Natural killer cell (primary cell): ENCODE results near the gene OPRD1. TPM values are rescaled to one million over a fixed set of nuclear protein-coding genes. Genes with fewer than 3 reads are reported as not detected.
"Not testable (repeated sequence)": the region's sequence is repeated elsewhere in the genome, so short reads cannot be mapped to it uniquely, and the experiment has no call there.

Experiments used
- ATAC-seq, 3 donors: fragments of 150-1000 bp in 2 of 3; fragments of 200-7000 bp in 1 of 3; cut with Tn5 transposase; 1 replicate in 1 of 3; 2 replicates in 2 of 3; pipeline ENCODE4 v1.10.0; 2021; ENCODE audit warnings: mild to moderate bottlenecking in 2 of 3, moderate library complexity in 2 of 3
- DNase-seq, 2 donors: peaks; one replicate each; pipeline versions ENCODE4 v3.0.0 to v3.0.0-alpha.2; 2013 to 2021; ENCODE audit warnings: mixed read lengths in 1 of 2
- H3K27ac ChIP-seq: one replicate; pipeline ENCODE4 v1.5.1; 2013; ENCODE audit warnings: mild to moderate bottlenecking, low read length
- H3K27me3 ChIP-seq: one replicate; pipeline ENCODE4 v1.6.1; 2013; ENCODE audit warnings: low read length; ENCODE audit not compliant: control insufficient read depth, insufficient read depth
- H3K36me3 ChIP-seq: one replicate; pipeline ENCODE4 v1.6.1; 2013; ENCODE audit warnings: low read length; ENCODE audit not compliant: control insufficient read depth, insufficient read depth
- H3K4me1 ChIP-seq: one replicate; pipeline ENCODE4 v1.6.1; 2013; ENCODE audit warnings: low read length; ENCODE audit not compliant: control insufficient read depth, insufficient read depth
- H3K4me3 ChIP-seq: one replicate; pipeline ENCODE4 v1.5.1; 2013; ENCODE audit warnings: low read length
- H3K9me3 ChIP-seq: one replicate; pipeline ENCODE4 v1.6.1; 2013; ENCODE audit warnings: low read length; ENCODE audit not compliant: control insufficient read depth, insufficient read depth
- H3K27ac Mint-ChIP-seq, 2 donors: one replicate each; pipeline ENCODE4 v1.8.0; 2022; ENCODE audit warnings: mild to moderate bottlenecking in 2 of 2, mixed read lengths in 2 of 2, moderate library complexity in 1 of 2
- H3K27me3 Mint-ChIP-seq, 2 donors: one replicate each; pipeline ENCODE4 v1.8.0; 2022; ENCODE audit warnings: low read depth in 2 of 2, mixed read lengths in 2 of 2
- H3K36me3 Mint-ChIP-seq: one replicate; pipeline ENCODE4 v1.8.0; 2022; ENCODE audit warnings: mixed read lengths
- H3K4me1 Mint-ChIP-seq, 2 donors: one replicate each; pipeline ENCODE4 v1.8.0; 2022; ENCODE audit warnings: mixed read lengths in 2 of 2
- H3K4me3 Mint-ChIP-seq: one replicate; pipeline ENCODE4 v1.8.0; 2022; ENCODE audit warnings: mild to moderate bottlenecking, moderate library complexity, mixed read lengths
- H3K9me3 Mint-ChIP-seq, 2 donors: one replicate each; pipeline ENCODE4 v1.8.0; 2022; ENCODE audit warnings: mixed read lengths in 2 of 2
- WGBS: methylation state at CpG from one replicate; pipeline ENCODE4 v1.1.7; 2013; ENCODE audit warnings: missing lambda C conversion rate; ENCODE audit not compliant: insufficient coverage; 5-methylcytosine and 5-hydroxymethylcytosine counted together
- intact Hi-C: fragments of 100-400 bp; cut with micrococcal nuclease; formaldehyde crosslinking; loops from one replicate; pipeline ENCODE4 v1.14.2; 2022
- total RNA-seq, 4 donors: library from RNA; stranded (reverse); fragments of 120-200 nt in 1 of 4; gene quantifications; one replicate each; pipeline versions ENCODE4 v1.2.3 to v1.2.4, GENCODE V29; 2013 to 2022
- TF ChIP-seq, protein P1 (sequence below): fragments of 200-600 bp; IDR thresholded peaks from one replicate; pipeline ENCODE4 v1.8.0; 2022; ENCODE audit warnings: antibody characterized with exemption

Gene OPRD1
- total RNA-seq, 3 donors from 2014 or later (not counting 1 experiment from before 2014, with no cell fraction given) = not detected

DNA sequence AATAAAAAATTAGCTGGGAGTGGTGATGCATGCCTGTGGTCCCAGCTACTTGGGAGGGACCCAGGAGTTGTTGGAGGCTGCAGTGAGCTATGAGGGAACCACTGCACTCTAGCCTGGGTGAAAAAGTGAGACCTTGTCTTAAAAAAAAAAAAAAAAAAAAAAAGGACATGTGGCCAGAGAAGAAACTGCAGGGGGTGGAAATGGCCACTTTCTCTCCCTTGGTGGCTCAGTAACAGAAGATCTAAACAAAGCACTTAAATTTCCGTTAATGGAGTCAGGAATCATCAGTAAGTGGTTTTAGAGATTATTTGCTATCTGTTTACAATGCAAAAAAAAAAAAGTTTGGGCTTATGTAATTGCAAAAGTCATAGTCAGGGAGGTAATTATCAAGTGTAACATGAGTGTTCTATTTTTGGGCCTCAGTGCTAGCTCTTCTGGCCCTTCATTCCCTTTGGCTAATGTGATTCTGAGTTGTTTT is 19.3 kb upstream of the OPRD1 start:
- Mint-ChIP-seq H3K4me3 (no peak overlapping the region), H3K27me3 (peaks cover 7% of the 10 kb centered on the region in 2 donors), H3K27ac (no peak overlapping the region), H3K36me3 (no peaks in the 10 kb centered on the region), H3K4me1 (no peaks in the 10 kb centered on the region), H3K9me3 (no peaks in the 10 kb centered on the region)
- H3K27me3 ChIP-seq = no peaks in the 10 kb centered on the region
- H3K4me1 ChIP-seq = no peaks in the 10 kb centered on the region
- TF ChIP-seq, protein P1, sequence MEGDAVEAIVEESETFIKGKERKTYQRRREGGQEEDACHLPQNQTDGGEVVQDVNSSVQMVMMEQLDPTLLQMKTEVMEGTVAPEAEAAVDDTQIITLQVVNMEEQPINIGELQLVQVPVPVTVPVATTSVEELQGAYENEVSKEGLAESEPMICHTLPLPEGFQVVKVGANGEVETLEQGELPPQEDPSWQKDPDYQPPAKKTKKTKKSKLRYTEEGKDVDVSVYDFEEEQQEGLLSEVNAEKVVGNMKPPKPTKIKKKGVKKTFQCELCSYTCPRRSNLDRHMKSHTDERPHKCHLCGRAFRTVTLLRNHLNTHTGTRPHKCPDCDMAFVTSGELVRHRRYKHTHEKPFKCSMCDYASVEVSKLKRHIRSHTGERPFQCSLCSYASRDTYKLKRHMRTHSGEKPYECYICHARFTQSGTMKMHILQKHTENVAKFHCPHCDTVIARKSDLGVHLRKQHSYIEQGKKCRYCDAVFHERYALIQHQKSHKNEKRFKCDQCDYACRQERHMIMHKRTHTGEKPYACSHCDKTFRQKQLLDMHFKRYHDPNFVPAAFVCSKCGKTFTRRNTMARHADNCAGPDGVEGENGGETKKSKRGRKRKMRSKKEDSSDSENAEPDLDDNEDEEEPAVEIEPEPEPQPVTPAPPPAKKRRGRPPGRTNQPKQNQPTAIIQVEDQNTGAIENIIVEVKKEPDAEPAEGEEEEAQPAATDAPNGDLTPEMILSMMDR = no peak
- intact Hi-C loops = no loop called here
- H3K36me3 ChIP-seq = no peaks in the 10 kb centered on the region
- 91% methylated on average over 1 of the region's 1 CpG for WGBS
- DNase-seq (no peak), ATAC-seq (no peak)
- no peaks in the 10 kb centered on the region for H3K9me3 ChIP-seq
- H3K4me3 ChIP-seq = no peak overlapping the region
- no peak overlapping the region for H3K27ac ChIP-seq

DNA sequence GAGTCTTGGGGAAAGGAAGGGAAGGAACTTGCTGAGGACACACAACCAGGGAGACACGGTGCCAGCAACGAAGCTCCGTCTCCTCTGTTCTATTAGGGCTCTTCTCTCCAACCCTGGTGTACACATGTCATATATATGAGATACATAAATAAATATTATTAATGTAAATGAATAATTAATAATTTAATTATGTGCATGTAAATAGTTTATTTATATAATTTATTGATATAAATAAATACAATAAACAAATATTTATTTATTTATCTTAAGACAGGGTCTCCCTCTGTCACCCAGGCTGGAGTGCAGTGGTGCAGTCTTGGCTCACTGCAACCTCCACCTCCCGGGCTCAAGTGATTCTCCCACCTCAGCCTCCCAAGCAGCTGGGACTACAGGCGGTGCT is 17.4 kb upstream of the OPRD1 start:
- H3K9me3 Mint-ChIP-seq, H3K9me3 ChIP-seq, H3K4me3 Mint-ChIP-seq: not testable (repeated sequence)

DNA sequence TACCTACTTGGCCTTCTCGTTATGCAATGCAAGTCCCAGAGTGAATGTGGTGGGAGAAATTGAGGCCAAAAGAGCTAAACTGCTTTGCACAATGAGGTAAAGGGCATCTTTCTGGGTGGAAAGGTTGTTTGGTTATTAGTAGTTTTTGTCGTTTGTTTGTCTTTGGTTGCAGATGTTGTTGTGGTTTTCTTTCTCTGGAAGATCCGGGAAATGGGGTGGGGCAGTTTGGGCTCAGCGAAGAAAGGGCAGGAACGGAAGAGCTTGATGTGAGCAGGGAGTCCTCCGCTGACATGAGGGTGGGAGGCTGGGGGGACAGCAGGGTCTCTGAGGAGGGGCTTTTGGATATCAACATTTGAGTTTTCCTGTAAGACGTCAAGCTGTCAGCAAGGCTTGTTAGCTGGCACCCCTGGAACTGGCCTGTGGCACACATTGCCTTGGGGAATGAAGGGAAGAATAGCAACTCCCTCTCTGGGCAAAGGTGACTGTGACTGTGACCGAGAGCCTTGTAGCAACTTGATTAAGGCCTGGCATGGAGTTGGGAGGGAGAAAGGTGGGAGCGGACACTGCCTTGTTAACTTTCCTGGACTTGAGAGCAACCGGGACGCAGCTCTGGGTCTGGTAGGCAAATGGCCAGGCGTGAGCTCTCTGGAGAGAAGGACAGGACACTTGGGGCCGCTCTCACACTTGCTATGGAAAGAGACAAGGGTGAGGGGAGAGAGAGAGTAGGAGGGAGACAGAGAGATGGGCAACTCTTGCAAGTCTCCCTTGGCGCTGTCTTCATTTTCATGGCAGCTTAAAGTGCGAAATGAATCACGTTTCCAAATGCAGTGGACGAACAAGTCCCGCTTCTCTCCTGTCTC is 15.4 kb upstream of the OPRD1 start:
- WGBS = 79% methylated on average over 18 of the region's 18 CpGs
- intact Hi-C loops = no loop called here
- Histone ChIP-seq H3K4me3 (no peak overlapping the region), H3K4me1 (no peaks in the 10 kb centered on the region), H3K36me3 (no peaks in the 10 kb centered on the region), H3K27me3 (no peaks in the 10 kb centered on the region), H3K27ac (no peak overlapping the region), H3K9me3 (no peaks in the 10 kb centered on the region)
- DNase-seq = no peak
- no peak overlapping the region for H3K27ac Mint-ChIP-seq
- no peak overlapping the region for H3K4me3 Mint-ChIP-seq
- TF ChIP-seq, protein P1 = no peak
- H3K27me3 Mint-ChIP-seq = peaks cover 7% of the 10 kb centered on the region in 2 donors
- H3K4me1 Mint-ChIP-seq = no peaks in the 10 kb centered on the region
- H3K9me3 Mint-ChIP-seq = no peaks in the 10 kb centered on the region
- H3K36me3 Mint-ChIP-seq = no peaks in the 10 kb centered on the region
- no peak for ATAC-seq

More for the DNA sequence above, 17.4 kb upstream of the OPRD1 start:
- H3K4me1 ChIP-seq, H3K36me3 ChIP-seq, ATAC-seq, H3K4me3 ChIP-seq, intact Hi-C loops, H3K4me1 Mint-ChIP-seq, H3K27me3 ChIP-seq, H3K27ac Mint-ChIP-seq, DNase-seq, H3K27ac ChIP-seq, H3K36me3 Mint-ChIP-seq: not testable (repeated sequence)
- 100% methylated on average over 1 of the region's 5 CpGs for WGBS
- H3K27me3 Mint-ChIP-seq = peaks cover 7 to 10% of the 10 kb centered on the region in 2 donors

DNA sequence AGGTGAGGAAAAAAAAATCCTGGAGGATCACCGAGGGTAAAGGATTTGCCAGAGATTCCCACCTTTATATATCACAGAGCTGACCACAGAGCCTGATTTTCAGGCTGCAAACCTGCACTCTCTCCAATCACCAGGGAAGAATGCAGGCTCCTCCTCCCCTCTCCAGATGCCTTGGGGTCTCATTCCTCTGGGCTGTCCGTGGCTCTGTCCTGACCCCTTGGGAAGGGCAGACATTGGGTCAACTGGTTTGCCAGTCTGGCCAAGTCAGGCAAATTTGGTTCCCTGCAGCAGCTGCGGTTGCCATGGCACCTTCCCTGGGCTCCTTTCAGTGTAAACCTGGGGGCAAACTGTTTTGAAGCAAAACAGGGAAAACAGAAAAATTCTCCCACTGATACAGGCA is 11.6 kb upstream of the OPRD1 start:
- Histone ChIP-seq H3K27ac (no peak overlapping the region), H3K27me3 (no peaks in the 10 kb centered on the region), H3K9me3 (no peaks in the 10 kb centered on the region), H3K4me1 (no peaks in the 10 kb centered on the region), H3K36me3 (no peaks in the 10 kb centered on the region), H3K4me3 (no peak overlapping the region)
- Mint-ChIP-seq H3K27me3 (peaks cover 7 to 10% of the 10 kb centered on the region in 2 donors), H3K9me3 (no peaks in the 10 kb centered on the region), H3K4me1 (no peaks in the 10 kb centered on the region), H3K4me3 (no peak overlapping the region), H3K36me3 (no peaks in the 10 kb centered on the region), H3K27ac (no peak overlapping the region)
- intact Hi-C loops = no loop called here
- DNase-seq (no peak), ATAC-seq (no peak)
- TF ChIP-seq, protein P1 = no peak
- WGBS = 75% methylated on average over 2 of the region's 3 CpGs
